MM.1S (cell line): ENCODE measurements around the gene RGS13.
"Not testable (repeated sequence)": the region's sequence is repeated elsewhere in the genome, so short reads cannot be mapped to it uniquely, and the experiment has no call there.

ENCODE experiments used
- DNase-seq: peaks from one replicate; pipeline ENCODE4 v3.0.0-alpha.2; 2015
- H2AFZ ChIP-seq: fragments of 300-600 bp; sonication (generic); 2 replicates; pipeline ENCODE4 v1.6.0; 2016; ENCODE audit warnings: antibody characterized with exemption, low read length
- H3F3A ChIP-seq: fragments of 300-600 bp; sonication (generic); 2 replicates; pipeline ENCODE4 v1.6.1; 2016; ENCODE audit warnings: mild to moderate bottlenecking, antibody characterized with exemption, low read length, moderate library complexity, mixed read lengths; ENCODE audit not compliant: insufficient read depth
- H3K27ac ChIP-seq: fragments of 300-600 bp; sonication (generic); 2 replicates; pipeline ENCODE4 v1.5.1; 2016; ENCODE audit warnings: mild to moderate bottlenecking, low read length
- H3K27me3 ChIP-seq: fragments of 300-600 bp; sonication (generic); replicated peaks from 2 replicates; pipeline ENCODE4 v1.6.0; 2016; ENCODE audit warnings: low read length; ENCODE audit not compliant: insufficient read depth
- H3K36me3 ChIP-seq: fragments of 300-600 bp; sonication (generic); replicated peaks from 2 replicates; pipeline ENCODE4 v1.6.1; 2016; ENCODE audit warnings: mild to moderate bottlenecking, low read length, mixed read lengths; ENCODE audit not compliant: insufficient read depth
- H3K4me1 ChIP-seq: fragments of 300-600 bp; sonication (generic); 2 replicates; pipeline ENCODE4 v1.6.1; 2016; ENCODE audit warnings: low read length, mixed read lengths
- H3K4me2 ChIP-seq: fragments of 300-600 bp; sonication (generic); 2 replicates; pipeline ENCODE4 v1.6.0; 2016; ENCODE audit warnings: low read depth, low read length
- H3K4me3 ChIP-seq: fragments of 300-600 bp; sonication (generic); 2 replicates; pipeline ENCODE4 v1.5.1; 2016; ENCODE audit warnings: low read length, mixed read lengths
- H3K79me2 ChIP-seq: fragments of 300-600 bp; sonication (generic); 2 replicates; pipeline ENCODE4 v1.6.1; 2016; ENCODE audit warnings: mixed run types, low read length, mixed read lengths
- H3K9ac ChIP-seq: fragments of 300-600 bp; sonication (generic); 2 replicates; pipeline ENCODE4 v1.6.1; 2016; ENCODE audit warnings: low read length, mixed read lengths
- H3K9me2 ChIP-seq: fragments of 300-600 bp; sonication (generic); replicated peaks from 2 replicates; pipeline ENCODE4 v1.6.1; 2016; ENCODE audit warnings: mild to moderate bottlenecking, low read length, mixed read lengths; ENCODE audit not compliant: insufficient read depth
- H3K9me3 ChIP-seq: fragments of 300-600 bp; sonication (generic); replicated peaks from 2 replicates; pipeline ENCODE4 v1.6.1; 2016; ENCODE audit warnings: mild to moderate bottlenecking, low read length, mixed read lengths; ENCODE audit not compliant: insufficient read depth
- H4K20me1 ChIP-seq: fragments of 300-600 bp; sonication (generic); 2 replicates; pipeline ENCODE4 v1.6.1; 2016; ENCODE audit warnings: mild to moderate bottlenecking, low read length, moderate library complexity, mixed read lengths; ENCODE audit not compliant: insufficient read depth
- CTCF ChIP-seq: fragments of 300-600 bp; sonication (generic); IDR thresholded peaks from 2 replicates; pipeline ENCODE4 v1.5.1; 2016; ENCODE audit warnings: antibody characterized with exemption, low read length, mixed read lengths
- EZH2 ChIP-seq: fragments of 300-600 bp; sonication (generic); optimal IDR thresholded peaks from 2 replicates; pipeline ENCODE3; 2017; ENCODE audit warnings: low read depth, mild to moderate bottlenecking, antibody characterized with exemption, low read length, mixed read lengths
- EZH2phosphoT487 ChIP-seq: fragments of 300-600 bp; sonication (generic); IDR thresholded peaks from 2 replicates; pipeline ENCODE4 v1.6.1; 2018; ENCODE audit warnings: antibody characterized with exemption, low read length

Gene RGS13

DNA sequence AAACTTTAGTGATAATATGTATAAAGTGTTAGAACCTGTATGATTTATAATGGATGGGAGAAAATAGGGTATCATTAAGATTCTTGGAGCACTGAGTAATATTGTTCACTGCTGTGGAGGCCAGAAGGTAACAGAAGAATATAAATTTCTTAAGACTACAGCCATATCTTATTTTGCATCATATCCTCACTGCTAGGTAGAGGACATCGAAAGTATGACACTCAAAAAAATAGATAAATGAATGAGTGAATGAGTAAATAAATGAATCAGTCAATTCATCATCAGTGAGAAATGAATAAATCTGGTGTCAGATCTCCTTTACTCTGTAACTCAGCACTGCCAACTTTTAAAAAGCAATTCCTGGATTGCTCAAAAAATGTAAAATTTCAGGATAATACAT lies 33.2 kb downstream of the RGS13 start:
- TF ChIP-seq EZH2, result no peak
- TF ChIP-seq CTCF, result no peak
- no peak for TF ChIP-seq EZH2phosphoT487
- Histone ChIP-seq H3K9me3 (no peaks in the 10 kb centered on the region), H3K9ac (no peak overlapping the region), H3K4me1 (no peaks in the 10 kb centered on the region), H3K27ac (no peak overlapping the region), H3K79me2 (no peaks in the 10 kb centered on the region), H3F3A (no peaks in the 10 kb centered on the region), H3K27me3 (no peaks in the 10 kb centered on the region), H4K20me1 (no peaks in the 10 kb centered on the region), H2AFZ (no peak overlapping the region), H3K9me2 (no peaks in the 10 kb centered on the region), H3K4me2 (no peak overlapping the region), H3K36me3 (no peaks in the 10 kb centered on the region), H3K4me3 (no peak overlapping the region)
- DNase-seq, result no peak

DNA sequence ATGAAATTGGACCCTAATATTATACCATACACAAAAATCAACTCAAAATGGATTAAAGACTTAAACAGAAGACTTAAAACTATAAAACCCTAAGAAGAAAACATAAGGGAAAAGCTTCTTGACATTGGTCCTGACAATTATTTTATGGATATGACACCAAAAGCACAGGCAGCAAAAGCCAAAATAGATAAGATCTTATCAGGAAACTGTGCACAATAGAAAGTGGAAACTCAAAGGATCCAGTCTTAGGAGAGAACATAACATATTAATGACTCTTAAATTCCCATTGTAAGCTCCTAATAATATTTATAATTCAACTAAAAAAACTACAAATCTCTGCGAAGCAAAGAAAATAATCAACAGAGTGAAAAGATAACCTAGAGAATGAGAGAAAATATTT lies 39.8 kb downstream of the RGS13 start:
- no peak overlapping the region for H2AFZ ChIP-seq
- no peak overlapping the region for H3K4me2 ChIP-seq
- no peaks in the 10 kb centered on the region for H3F3A ChIP-seq
- no peaks in the 10 kb centered on the region for H3K4me1 ChIP-seq
- H3K9ac ChIP-seq, result no peak overlapping the region
- H3K9me2 ChIP-seq, result no peaks in the 10 kb centered on the region
- H3K27ac ChIP-seq, result no peak overlapping the region
- no peaks in the 10 kb centered on the region for H3K36me3 ChIP-seq
- no peak overlapping the region for H3K4me3 ChIP-seq
- no peak for DNase-seq
- H3K79me2 ChIP-seq, result no peaks in the 10 kb centered on the region
- no peaks in the 10 kb centered on the region for H4K20me1 ChIP-seq
- no peaks in the 10 kb centered on the region for H3K27me3 ChIP-seq
- no peaks in the 10 kb centered on the region for H3K9me3 ChIP-seq
- no peak for TF ChIP-seq CTCF
- TF ChIP-seq EZH2phosphoT487, result no peak
- no peak for TF ChIP-seq EZH2

GRCh38 chr1:192678099-192678498 lies 42.2 kb downstream of the RGS13 start:
- no peak for DNase-seq
- H3K9me3 ChIP-seq, result no peaks in the 10 kb centered on the region
- TF ChIP-seq EZH2phosphoT487, result no peak
- TF ChIP-seq CTCF, result no peak
- TF ChIP-seq EZH2, result no peak

GRCh38 chr1:192682335-192682734 lies 46.4 kb downstream of the RGS13 start:
- no peak for TF ChIP-seq EZH2
- no peak for TF ChIP-seq EZH2phosphoT487
- no peak for TF ChIP-seq CTCF
- Histone ChIP-seq H3K9ac (no peak overlapping the region), H3K79me2 (no peaks in the 10 kb centered on the region)

More at GRCh38 chr1:192678099-192678498, 42.2 kb downstream of the RGS13 start:
- no peak overlapping the region for H3K4me3 ChIP-seq
- H3F3A ChIP-seq, result no peaks in the 10 kb centered on the region
- H3K36me3 ChIP-seq, result no peaks in the 10 kb centered on the region
- no peaks in the 10 kb centered on the region for H3K9me2 ChIP-seq
- no peak overlapping the region for H3K27ac ChIP-seq
- H4K20me1 ChIP-seq, result no peaks in the 10 kb centered on the region
- H3K79me2 ChIP-seq, result no peaks in the 10 kb centered on the region
- no peak overlapping the region for H2AFZ ChIP-seq
- no peaks in the 10 kb centered on the region for H3K27me3 ChIP-seq
- H3K4me2 ChIP-seq, result no peak overlapping the region
- H3K4me1 ChIP-seq, result no peaks in the 10 kb centered on the region
- H3K9ac ChIP-seq, result no peak overlapping the region

DNA sequence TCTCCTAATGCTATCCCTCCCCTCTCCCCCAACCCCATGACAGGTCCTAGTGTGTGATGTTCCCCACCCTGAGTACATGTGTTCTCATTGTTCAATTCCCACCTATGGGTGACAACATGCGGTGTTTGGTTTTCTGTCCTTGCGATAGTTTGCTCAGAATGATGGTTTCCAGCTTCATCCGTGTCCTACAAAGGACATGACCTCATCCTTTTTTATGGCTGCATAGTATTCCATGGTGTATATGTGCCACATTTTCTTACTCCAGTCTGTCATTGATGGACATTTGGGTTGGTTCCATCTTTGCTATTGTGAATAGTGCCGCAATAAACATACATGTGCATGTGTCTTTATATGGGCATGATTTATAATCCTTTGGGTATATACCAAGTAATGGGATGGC lies 47.1 kb downstream of the RGS13 start:
- H3K27me3 ChIP-seq, H3K9me3 ChIP-seq, H3K4me3 ChIP-seq, H3K79me2 ChIP-seq, H4K20me1 ChIP-seq, H3K27ac ChIP-seq, H2AFZ ChIP-seq, H3K9ac ChIP-seq, H3K4me2 ChIP-seq, DNase-seq, H3K9me2 ChIP-seq, H3K4me1 ChIP-seq, H3K36me3 ChIP-seq, H3F3A ChIP-seq: not testable (repeated sequence)

More at GRCh38 chr1:192682335-192682734, 46.4 kb downstream of the RGS13 start:
- Histone ChIP-seq H2AFZ (no peak overlapping the region), H3K4me1 (no peaks in the 10 kb centered on the region), H4K20me1 (no peaks in the 10 kb centered on the region), H3K4me3 (no peak overlapping the region), H3K36me3 (no peaks in the 10 kb centered on the region), H3F3A (no peaks in the 10 kb centered on the region), H3K9me3 (no peaks in the 10 kb centered on the region), H3K27ac (no peak overlapping the region), H3K27me3 (no peaks in the 10 kb centered on the region), H3K9me2 (no peaks in the 10 kb centered on the region), H3K4me2 (no peak overlapping the region)
- DNase-seq, result no peak
